ENCODE measurements around the gene IRAK2.

DNA sequence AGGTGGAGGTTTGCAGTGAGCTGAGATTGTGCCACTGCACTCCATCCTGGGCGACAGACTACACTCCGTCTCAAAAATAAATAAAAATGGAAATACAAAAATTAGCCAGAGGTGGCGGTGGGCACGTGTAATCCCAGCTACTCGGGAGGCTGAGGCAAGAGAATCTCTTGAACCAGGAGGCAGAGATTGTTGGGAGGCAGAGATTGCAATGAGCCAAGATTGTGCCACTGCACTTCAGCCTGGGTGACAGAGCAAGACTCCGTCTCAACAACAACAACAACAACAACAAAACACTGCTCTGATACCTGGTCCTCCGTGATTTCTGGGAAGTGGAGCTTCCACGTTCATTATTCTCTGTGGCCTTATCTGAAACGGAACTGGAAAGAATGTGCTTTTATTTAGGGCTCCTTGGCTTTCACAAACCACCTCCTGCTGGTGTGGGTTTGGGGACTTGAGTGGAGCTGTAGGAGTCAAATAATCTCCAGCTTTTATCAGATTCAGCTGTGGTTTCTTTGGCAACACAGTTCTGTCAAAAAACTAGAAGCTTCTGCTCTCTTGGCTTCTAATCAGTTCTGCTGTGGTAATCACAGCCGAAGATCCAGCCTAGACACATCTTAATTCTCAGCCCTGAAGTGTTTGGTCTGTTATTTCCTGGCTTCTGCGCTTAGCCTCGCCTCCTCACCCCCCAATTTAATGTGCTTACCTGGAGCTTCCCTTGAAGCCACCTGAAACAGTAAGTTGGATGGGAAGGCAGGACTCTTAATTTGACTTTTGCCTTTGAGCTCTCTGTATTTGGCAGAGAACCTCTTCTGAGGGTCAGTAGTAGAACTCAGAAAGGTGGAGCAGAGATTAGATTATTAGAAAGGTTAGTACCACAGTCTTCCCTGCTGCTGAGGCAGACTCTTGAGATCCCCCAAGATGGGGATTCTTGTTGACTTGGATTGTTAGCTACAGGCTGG is 21.4 kb downstream of the IRAK2 start:
- TF ChIP-seq EP300 (IDR thresholded peaks at IDR 0.05) = no peak
- TF ChIP-seq, protein P1, sequence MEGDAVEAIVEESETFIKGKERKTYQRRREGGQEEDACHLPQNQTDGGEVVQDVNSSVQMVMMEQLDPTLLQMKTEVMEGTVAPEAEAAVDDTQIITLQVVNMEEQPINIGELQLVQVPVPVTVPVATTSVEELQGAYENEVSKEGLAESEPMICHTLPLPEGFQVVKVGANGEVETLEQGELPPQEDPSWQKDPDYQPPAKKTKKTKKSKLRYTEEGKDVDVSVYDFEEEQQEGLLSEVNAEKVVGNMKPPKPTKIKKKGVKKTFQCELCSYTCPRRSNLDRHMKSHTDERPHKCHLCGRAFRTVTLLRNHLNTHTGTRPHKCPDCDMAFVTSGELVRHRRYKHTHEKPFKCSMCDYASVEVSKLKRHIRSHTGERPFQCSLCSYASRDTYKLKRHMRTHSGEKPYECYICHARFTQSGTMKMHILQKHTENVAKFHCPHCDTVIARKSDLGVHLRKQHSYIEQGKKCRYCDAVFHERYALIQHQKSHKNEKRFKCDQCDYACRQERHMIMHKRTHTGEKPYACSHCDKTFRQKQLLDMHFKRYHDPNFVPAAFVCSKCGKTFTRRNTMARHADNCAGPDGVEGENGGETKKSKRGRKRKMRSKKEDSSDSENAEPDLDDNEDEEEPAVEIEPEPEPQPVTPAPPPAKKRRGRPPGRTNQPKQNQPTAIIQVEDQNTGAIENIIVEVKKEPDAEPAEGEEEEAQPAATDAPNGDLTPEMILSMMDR (IDR thresholded peaks at IDR 0.05) = no peak
- no peak for TF ChIP-seq POLR2AphosphoS5 (IDR thresholded peaks at IDR 0.05)
